ENCODE results near the gene EYA2.

The EYA2 gene

DNA sequence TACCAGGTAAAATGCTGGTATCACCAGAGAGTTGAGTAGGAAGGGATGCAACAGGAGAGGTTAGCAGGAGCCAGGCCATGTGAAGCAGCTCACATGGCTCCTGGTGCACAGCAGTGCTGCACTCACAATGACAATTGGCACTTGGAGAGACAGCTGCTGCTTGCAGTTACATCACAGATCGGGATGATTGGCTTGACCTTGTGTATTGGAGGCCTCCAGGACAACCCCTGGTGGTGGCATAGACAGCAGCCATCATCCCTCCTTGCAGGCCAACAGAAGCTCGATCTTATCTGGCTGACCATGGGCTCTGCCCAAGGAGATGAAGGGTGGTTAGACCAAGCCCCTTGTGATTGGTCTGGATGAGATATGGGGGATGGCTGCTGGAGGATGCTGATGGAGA is 73.0 kb downstream of the EYA2 start:
- H3K9ac ChIP-seq (ENCODE audit: low read depth, low read length): no peak overlapping the region
- 92% methylated on average over 2 of the region's 2 CpGs for WGBS
- H3K9me3 ChIP-seq (ENCODE audit: insufficient read depth, low read depth, low read length): no peaks in the 10 kb centered on the region
- no peak overlapping the region for H3K4me3 ChIP-seq (ENCODE audit: low read length)
- no peak overlapping the region for H3K27ac ChIP-seq (ENCODE audit: low read depth, low read length)
- H3K4me1 ChIP-seq (ENCODE audit: insufficient read depth, low read length): peaks cover 3% of the 10 kb centered on the region; the same call in 1 of the 2 replicates
- H3K27me3 ChIP-seq (ENCODE audit: insufficient read depth, low read length): no peaks in the 10 kb centered on the region
- no peaks in the 10 kb centered on the region for H3K36me3 ChIP-seq (ENCODE audit: insufficient read depth, low read length)

DNA sequence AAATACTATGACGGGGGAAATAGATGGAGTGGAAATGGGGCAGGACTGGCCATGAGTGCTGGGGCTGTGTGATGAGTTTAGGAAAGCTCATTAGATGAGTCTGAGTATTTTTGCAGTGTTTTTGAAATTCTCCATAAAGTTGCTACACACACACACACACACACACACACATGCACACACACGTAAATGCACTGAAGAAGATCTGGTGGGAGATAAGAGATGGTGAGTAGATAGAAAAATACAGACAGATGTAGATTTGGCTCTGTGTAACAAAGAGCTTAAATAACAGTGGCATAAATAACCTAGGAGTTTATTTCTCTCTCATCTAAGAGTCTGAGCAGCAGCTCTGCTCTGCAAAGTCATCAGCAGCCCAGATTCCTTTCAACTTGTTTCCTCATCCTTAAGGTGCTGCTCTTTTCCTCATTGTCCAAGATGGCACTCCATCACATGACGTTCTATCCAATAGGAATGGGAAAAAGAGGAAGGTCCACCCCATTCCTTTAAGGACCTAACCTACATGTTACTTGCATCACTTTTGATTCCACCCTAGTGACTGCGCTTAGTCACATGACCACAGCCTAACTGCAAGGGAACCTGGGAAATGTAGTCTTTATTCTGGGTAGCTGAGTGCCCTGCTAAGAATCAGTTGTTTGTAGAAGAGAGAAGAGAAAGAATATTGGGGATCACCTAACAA is 76.4 kb downstream of the EYA2 start:
- H3K36me3 ChIP-seq (ENCODE audit: insufficient read depth, low read length): no peaks in the 10 kb centered on the region
- H3K4me3 ChIP-seq (ENCODE audit: low read length): no peak overlapping the region
- H3K27me3 ChIP-seq (ENCODE audit: insufficient read depth, low read length): no peaks in the 10 kb centered on the region
- H3K9me3 ChIP-seq (ENCODE audit: insufficient read depth, low read depth, low read length): no peaks in the 10 kb centered on the region
- peaks cover 3% of the 10 kb centered on the region; the same call in 1 of the 2 replicates for H3K4me1 ChIP-seq (ENCODE audit: insufficient read depth, low read length)
- H3K27ac ChIP-seq (ENCODE audit: low read depth, low read length): no peak overlapping the region
- WGBS: 10% methylated on average over 3 of the region's 4 CpGs
- no peak overlapping the region for H3K9ac ChIP-seq (ENCODE audit: low read depth, low read length)

DNA sequence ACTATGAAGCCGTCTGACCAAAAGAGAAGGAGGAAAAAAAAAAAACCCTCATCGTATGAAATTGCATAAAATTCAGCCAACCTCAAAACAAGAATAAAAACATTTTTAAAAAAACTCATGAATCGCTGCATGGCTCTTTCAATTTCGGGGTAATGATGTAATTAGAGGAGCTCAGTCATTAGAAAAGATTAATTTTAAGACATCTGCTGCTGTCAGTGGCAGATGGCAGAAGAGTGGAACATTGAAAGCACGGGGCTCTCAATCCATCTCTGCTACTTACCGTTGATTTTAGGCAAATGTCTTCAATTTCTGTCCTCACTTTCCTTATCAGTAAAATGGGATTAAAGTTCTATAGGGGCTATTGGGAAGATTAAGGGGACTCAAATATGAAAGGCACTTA is 79.1 kb downstream of the EYA2 start:
- Histone ChIP-seq H3K4me3 (ENCODE audit: low read length) (no peak overlapping the region), H3K27me3 (ENCODE audit: insufficient read depth, low read length) (no peaks in the 10 kb centered on the region), H3K27ac (ENCODE audit: low read depth, low read length) (no peak overlapping the region), H3K9me3 (ENCODE audit: insufficient read depth, low read depth, low read length) (no peaks in the 10 kb centered on the region), H3K4me1 (ENCODE audit: insufficient read depth, low read length) (peaks cover 3% of the 10 kb centered on the region; the same call in 1 of the 2 replicates), H3K9ac (ENCODE audit: low read depth, low read length) (no peak overlapping the region), H3K36me3 (ENCODE audit: insufficient read depth, low read length) (no peaks in the 10 kb centered on the region)
- WGBS: 69% methylated on average over 5 of the region's 6 CpGs

DNA sequence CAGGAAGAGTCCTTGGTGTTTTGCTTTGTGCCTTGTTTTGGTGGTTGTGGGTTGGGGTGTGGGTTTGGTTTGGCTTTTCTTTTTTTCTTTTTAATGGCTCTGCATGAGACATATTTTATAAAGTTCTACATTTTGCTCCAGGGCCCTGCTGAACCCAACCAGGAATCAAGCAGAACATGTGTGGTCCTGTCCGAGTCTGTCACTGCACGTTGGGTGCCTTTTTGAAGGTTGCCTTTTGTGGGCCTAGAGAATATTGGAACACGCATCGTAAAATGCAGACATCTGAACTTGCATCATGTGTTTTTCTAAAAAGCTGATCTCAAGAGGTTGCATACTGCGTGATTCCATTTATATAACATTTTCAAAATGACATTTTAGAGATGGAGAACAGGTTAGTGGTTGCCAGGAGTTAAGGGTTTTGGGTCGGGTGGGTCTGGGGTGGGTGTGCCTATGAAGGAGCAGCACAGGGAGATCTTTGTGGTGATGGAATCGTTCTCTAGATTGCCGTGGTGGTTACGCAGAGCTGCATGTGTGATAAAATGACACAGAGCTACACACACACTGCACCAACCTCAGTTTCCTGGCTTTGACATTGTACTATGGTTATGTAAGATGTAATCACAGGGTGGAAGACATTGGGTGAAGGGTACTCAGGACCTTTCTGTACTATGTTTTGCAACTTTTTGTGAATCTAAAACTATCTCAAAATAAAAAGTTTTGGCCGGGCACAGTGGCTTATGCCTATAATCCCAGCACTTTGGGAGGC is 80.2 kb downstream of the EYA2 start:
- Histone ChIP-seq H3K27ac (ENCODE audit: low read depth, low read length) (no peak overlapping the region), H3K9ac (ENCODE audit: low read depth, low read length) (no peak overlapping the region), H3K4me1 (ENCODE audit: insufficient read depth, low read length) (peaks cover 13% of the 10 kb centered on the region), H3K4me3 (ENCODE audit: low read length) (no peak overlapping the region), H3K9me3 (ENCODE audit: insufficient read depth, low read depth, low read length) (no peaks in the 10 kb centered on the region), H3K36me3 (ENCODE audit: insufficient read depth, low read length) (no peaks in the 10 kb centered on the region), H3K27me3 (ENCODE audit: insufficient read depth, low read length) (no peaks in the 10 kb centered on the region)
- WGBS: 87% methylated on average over 10 of the region's 10 CpGs

DNA sequence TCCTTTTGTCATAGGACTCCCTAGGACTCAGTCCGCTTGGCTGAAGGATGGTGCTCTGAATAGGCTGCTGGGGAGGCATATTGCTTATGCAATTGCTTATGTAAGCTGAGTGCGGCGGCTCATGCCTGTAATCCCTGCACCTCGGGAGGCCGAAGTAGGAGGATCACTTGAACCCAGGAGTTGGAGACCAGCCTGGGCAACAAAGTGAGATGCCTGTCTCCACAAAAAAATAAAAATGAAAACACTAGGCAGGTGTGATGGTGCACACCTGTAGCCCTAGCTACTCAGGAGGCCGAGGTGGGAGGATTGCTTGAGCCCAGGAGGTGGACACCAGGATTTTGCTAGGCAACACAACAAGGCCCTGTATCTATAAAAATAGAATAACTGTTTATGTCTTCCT is 81.3 kb downstream of the EYA2 start:
- Histone ChIP-seq H3K36me3 (ENCODE audit: insufficient read depth, low read length) (no peaks in the 10 kb centered on the region), H3K4me1 (ENCODE audit: insufficient read depth, low read length) (peaks cover 11% of the 10 kb centered on the region), H3K9ac (ENCODE audit: low read depth, low read length) (no peak overlapping the region), H3K27ac (ENCODE audit: low read depth, low read length) (no peak overlapping the region), H3K27me3 (ENCODE audit: insufficient read depth, low read length) (no peaks in the 10 kb centered on the region), H3K4me3 (ENCODE audit: low read length) (no peak overlapping the region), H3K9me3 (ENCODE audit: insufficient read depth, low read depth, low read length) (no peaks in the 10 kb centered on the region)
- 92% methylated on average over 6 of the region's 6 CpGs for WGBS

DNA sequence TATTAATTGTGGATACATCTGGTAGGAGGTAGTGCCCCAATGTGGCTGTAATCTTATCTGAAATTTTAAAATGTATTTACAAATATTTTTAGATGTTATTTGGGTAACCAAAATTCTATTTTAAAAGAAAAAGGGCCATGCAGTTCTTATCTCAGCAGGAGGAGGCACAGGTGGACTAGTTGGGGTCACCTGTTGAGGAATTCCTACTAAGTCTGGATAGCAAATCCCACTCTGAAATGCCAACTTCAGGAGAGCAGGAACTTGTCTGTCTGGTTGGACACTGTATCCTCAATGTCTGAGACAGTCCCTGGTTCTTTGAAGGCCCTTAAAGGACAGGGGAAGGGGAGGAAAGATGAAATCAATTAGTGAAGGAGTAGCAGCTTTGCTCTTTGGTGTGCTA is 82.6 kb downstream of the EYA2 start:
- Histone ChIP-seq H3K4me1 (ENCODE audit: insufficient read depth, low read length) (peaks cover 10% of the 10 kb centered on the region), H3K36me3 (ENCODE audit: insufficient read depth, low read length) (no peaks in the 10 kb centered on the region), H3K27ac (ENCODE audit: low read depth, low read length) (no peak overlapping the region), H3K9ac (ENCODE audit: low read depth, low read length) (no peak overlapping the region), H3K4me3 (ENCODE audit: low read length) (no peak overlapping the region), H3K9me3 (ENCODE audit: insufficient read depth, low read depth, low read length) (no peaks in the 10 kb centered on the region), H3K27me3 (ENCODE audit: insufficient read depth, low read length) (no peaks in the 10 kb centered on the region)

DNA sequence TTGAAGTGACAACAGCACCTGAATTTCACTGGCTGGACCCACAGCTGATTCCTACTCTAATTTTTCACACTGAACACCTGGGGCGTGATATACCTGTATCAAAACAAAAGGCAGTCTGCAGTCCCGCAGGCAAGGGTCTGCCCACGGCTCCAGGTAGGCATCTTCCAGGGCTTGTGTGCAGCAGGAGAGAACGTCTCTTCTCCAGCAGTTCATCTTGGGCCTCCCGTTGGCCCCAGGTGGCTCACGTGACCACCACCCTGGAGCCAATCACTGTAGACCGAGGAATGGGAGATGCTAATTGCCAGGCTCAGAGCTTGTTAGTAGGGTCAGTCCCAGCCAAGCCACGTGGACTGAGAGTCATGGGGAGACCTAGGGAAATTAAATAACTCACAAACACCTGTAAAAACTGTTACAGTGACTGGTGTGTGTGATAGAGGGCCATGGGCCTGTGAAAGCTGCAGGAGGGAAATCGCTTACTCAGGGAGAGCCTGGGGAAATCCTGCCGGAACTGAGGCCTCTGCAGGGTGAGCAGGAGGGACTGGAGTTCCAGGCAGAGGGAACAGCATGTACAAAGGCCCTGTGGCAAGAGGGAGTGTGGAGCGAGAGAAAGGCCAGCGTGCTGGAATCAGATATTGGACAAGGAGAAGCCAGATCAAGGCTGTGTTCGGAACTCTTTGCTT is 83.4 kb downstream of the EYA2 start:
- H3K27ac ChIP-seq (ENCODE audit: low read depth, low read length): no peak overlapping the region
- no peaks in the 10 kb centered on the region for H3K27me3 ChIP-seq (ENCODE audit: insufficient read depth, low read length)
- H3K4me3 ChIP-seq (ENCODE audit: low read length): no peak overlapping the region
- H3K4me1 ChIP-seq (ENCODE audit: insufficient read depth, low read length): peaks cover 10% of the 10 kb centered on the region
- no peak overlapping the region for H3K9ac ChIP-seq (ENCODE audit: low read depth, low read length)
- WGBS: 93% methylated on average over 12 of the region's 13 CpGs
- no peaks in the 10 kb centered on the region for H3K36me3 ChIP-seq (ENCODE audit: insufficient read depth, low read length)
- no peaks in the 10 kb centered on the region for H3K9me3 ChIP-seq (ENCODE audit: insufficient read depth, low read depth, low read length)

DNA sequence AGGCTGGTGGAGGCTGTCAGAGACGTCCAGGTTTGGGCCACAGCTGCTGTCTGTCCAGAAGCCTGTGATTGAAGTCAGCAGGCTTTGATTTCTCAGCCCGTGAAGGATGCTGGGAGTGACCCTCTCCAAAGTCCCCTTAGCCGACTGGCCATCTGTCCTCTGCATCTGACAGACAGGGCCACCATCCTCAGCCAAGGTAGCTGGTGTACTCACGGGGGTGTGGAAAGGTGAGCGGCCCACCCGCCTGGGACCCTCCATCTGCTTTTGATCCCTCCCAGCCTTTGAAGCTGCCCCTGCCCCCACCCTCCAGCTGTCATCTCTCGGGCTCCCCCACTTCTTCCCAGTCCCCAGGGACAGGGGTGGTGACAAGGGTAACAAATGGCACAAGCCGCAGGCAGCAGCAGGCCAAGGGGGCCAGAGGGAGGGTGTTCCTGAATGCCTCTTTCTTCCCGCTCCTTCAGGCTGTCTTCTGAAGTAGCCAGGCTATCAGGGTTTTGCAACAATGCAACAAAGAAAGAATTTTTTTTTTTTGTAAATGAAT is 84.4 kb downstream of the EYA2 start:
- H3K27ac ChIP-seq (ENCODE audit: low read depth, low read length): no peak overlapping the region
- no peaks in the 10 kb centered on the region for H3K9me3 ChIP-seq (ENCODE audit: insufficient read depth, low read depth, low read length)
- no peak overlapping the region for H3K4me3 ChIP-seq (ENCODE audit: low read length)
- no peaks in the 10 kb centered on the region for H3K27me3 ChIP-seq (ENCODE audit: insufficient read depth, low read length)
- no peaks in the 10 kb centered on the region for H3K36me3 ChIP-seq (ENCODE audit: insufficient read depth, low read length)
- WGBS: 81% methylated on average over 9 of the region's 9 CpGs
- H3K9ac ChIP-seq (ENCODE audit: low read depth, low read length): peak overlapping the region; percentile 5; the same call in 1 of the 2 replicates
- peaks cover 10% of the 10 kb centered on the region for H3K4me1 ChIP-seq (ENCODE audit: insufficient read depth, low read length)

DNA sequence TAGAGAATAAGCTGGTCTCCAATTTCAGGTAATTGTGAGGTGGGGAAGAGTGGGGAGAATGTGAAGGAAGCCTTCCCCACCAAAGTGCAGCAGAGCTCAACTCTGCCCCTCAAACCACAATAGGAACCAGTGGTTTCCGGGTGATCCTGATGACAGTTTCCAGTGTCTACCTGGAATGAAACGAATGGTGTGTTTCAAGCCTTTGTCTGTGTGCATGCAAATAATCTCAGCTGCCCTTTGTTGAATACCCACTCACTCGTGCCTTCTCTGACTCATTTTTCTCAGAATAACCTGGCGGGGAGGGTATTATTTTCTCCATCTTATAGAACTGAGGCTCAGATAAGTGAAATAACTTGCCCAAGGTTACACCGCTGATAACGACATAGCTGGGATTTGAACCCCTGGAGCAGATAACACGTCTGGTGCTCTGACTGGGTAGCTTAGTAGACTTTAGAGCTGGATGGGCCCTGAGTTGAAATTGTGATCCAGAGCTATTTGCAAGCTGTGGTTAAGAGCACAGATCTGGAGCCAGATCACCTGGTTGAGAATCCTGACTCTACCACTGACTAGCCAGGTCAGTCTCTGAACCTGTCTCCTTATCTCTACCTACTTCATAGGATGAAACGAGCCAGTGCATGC is 85.1 kb downstream of the EYA2 start:
- Histone ChIP-seq H3K4me1 (ENCODE audit: insufficient read depth, low read length) (peaks cover 10% of the 10 kb centered on the region), H3K4me3 (ENCODE audit: low read length) (no peak overlapping the region), H3K27me3 (ENCODE audit: insufficient read depth, low read length) (no peaks in the 10 kb centered on the region), H3K36me3 (ENCODE audit: insufficient read depth, low read length) (no peaks in the 10 kb centered on the region), H3K9ac (ENCODE audit: low read depth, low read length) (no peak overlapping the region; the same call in 1 of the 2 replicates), H3K9me3 (ENCODE audit: insufficient read depth, low read depth, low read length) (no peaks in the 10 kb centered on the region), H3K27ac (ENCODE audit: low read depth, low read length) (no peak overlapping the region)
- WGBS: 84% methylated on average over 8 of the region's 8 CpGs

DNA sequence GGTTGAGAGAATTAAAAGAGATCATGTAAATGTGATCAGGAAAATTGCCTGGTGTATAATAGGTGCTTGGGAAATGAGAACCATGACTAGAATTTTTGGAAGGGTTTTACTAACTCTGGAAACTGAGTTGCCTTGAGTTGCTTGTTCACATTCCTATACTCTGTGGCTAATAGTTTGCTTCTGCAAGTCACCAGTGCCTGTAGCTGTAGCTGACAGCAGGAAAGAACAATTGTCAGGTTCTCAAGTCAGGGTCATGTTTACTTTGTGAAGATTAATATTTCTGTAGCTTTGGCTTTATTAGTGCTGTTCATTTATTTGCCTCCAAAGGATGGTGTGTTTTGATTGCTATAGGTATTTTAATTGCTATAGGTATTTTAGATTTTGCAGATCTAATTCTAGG is 86.5 kb downstream of the EYA2 start:
- H3K27me3 ChIP-seq (ENCODE audit: insufficient read depth, low read length): no peaks in the 10 kb centered on the region
- no peak overlapping the region for H3K9ac ChIP-seq (ENCODE audit: low read depth, low read length)
- H3K36me3 ChIP-seq (ENCODE audit: insufficient read depth, low read length): no peaks in the 10 kb centered on the region
- H3K27ac ChIP-seq (ENCODE audit: low read depth, low read length): no peak overlapping the region
- no peak overlapping the region for H3K4me3 ChIP-seq (ENCODE audit: low read length)
- no peaks in the 10 kb centered on the region for H3K9me3 ChIP-seq (ENCODE audit: insufficient read depth, low read depth, low read length)
- peaks cover 10% of the 10 kb centered on the region for H3K4me1 ChIP-seq (ENCODE audit: insufficient read depth, low read length)

DNA sequence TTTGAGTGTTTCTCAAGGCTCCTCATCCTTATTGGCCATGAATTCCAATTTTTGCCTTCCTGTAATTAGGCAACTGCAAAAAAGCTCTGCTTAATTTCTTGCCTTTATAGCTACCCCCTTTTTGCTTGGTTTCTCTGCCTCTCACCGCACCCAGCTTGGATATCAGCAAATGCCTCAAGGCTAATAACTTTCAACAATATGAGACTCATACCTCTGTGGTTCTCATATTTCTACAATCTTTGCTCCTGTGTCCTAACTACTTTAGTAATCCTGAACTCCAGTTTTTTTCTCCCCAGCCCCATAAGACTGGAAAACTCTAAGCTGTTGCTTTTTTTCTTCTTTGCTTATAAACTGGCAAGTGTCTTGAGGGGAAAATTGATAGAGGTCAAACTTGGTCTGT is 88.8 kb downstream of the EYA2 start:
- 94% methylated on average over 1 of the region's 1 CpG for WGBS
- Histone ChIP-seq H3K27ac (ENCODE audit: low read depth, low read length) (no peak overlapping the region), H3K9ac (ENCODE audit: low read depth, low read length) (no peak overlapping the region), H3K36me3 (ENCODE audit: insufficient read depth, low read length) (no peaks in the 10 kb centered on the region), H3K9me3 (ENCODE audit: insufficient read depth, low read depth, low read length) (no peaks in the 10 kb centered on the region), H3K4me1 (ENCODE audit: insufficient read depth, low read length) (peaks cover 10% of the 10 kb centered on the region), H3K27me3 (ENCODE audit: insufficient read depth, low read length) (no peaks in the 10 kb centered on the region), H3K4me3 (ENCODE audit: low read length) (no peak overlapping the region)

Measured in HUES64 (cell line).